Cardiac fibroblast (primary cell): ENCODE data around the gene TRMT44.
"Not testable (repeated sequence)": the region's sequence is repeated elsewhere in the genome, so short reads cannot be mapped to it uniquely, and the experiment has no call there.

Experiments
- DNase-seq, 2 donors: peaks; one replicate each; pipeline versions ENCODE4 v3.0.0 to v3.0.0-alpha.2; 2010; ENCODE audit warnings: low read depth in 2 of 2
- H3K4me3 ChIP-seq, 2 donors: replicated peaks in 1 of 2; 1 replicate in 1 of 2; 2 replicates in 1 of 2; pipeline ENCODE4 v1.5.1; 2011; ENCODE audit warnings: low read depth in 2 of 2, low read length in 2 of 2, mild to moderate bottlenecking in 2 of 2, moderate library complexity in 1 of 2
- TF ChIP-seq, protein P1 (sequence below): IDR thresholded peaks from one replicate; pipeline ENCODE4 v1.5.1; 2011; ENCODE audit warnings: low read depth, mild to moderate bottlenecking, low read length, inconsistent platforms

Gene TRMT44

DNA sequence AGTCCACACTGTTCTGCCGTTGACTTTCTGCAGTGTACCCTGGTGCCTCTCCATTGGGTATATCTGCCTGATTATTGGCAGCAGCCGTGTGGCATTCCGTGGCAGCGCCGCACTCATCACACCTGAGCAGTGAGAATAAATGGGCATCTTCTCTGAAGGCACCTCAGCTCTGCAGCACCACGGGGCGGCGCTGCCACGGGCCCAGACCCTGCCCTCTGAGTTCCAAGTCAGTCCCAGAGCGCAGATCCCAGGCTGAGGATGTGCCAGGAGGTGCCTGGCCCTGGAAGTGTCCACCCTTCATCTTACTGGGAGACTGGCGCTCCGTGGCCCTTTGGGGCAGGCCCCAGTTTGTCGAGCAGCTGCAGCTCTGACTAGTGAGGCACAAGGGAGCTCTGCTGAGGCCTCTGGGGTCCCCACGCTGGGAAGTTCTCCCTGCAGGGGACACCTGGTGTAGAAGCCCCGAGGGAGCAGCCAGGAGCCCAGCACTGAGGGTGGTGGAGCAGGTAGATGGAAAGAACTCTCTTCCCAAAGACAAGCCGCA, 36.6 kb downstream of the TRMT44 start:
- TF ChIP-seq, protein P1, sequence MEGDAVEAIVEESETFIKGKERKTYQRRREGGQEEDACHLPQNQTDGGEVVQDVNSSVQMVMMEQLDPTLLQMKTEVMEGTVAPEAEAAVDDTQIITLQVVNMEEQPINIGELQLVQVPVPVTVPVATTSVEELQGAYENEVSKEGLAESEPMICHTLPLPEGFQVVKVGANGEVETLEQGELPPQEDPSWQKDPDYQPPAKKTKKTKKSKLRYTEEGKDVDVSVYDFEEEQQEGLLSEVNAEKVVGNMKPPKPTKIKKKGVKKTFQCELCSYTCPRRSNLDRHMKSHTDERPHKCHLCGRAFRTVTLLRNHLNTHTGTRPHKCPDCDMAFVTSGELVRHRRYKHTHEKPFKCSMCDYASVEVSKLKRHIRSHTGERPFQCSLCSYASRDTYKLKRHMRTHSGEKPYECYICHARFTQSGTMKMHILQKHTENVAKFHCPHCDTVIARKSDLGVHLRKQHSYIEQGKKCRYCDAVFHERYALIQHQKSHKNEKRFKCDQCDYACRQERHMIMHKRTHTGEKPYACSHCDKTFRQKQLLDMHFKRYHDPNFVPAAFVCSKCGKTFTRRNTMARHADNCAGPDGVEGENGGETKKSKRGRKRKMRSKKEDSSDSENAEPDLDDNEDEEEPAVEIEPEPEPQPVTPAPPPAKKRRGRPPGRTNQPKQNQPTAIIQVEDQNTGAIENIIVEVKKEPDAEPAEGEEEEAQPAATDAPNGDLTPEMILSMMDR: no peak
- DNase-seq: no peak
- no peak overlapping the region for H3K4me3 ChIP-seq

GRCh38 chr4:8477676-8478075, 37.1 kb downstream of the TRMT44 start:
- TF ChIP-seq, protein P1: no peak

DNA sequence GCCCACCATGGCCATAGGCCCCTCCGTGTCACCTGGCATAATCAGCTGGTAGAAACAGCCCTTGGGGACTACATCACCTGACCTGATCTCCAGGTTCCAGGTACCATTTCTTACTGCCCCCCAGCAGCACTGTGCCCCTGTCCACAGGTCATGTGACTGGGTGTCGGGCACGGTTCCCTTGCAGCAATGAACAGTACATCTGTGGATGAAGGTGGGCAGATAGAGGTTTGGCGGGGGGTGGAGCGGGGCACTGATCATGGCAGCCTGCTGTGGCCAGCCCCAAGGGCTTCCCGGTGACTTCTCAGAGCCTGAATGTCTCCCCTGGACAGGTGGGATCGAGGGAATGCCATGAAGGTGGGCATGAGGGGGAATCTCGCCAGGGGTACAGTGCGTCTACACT, 37.8 kb downstream of the TRMT44 start:
- no peak overlapping the region for H3K4me3 ChIP-seq
- no peak for DNase-seq
- TF ChIP-seq, protein P1: no peak

More at GRCh38 chr4:8477676-8478075, 37.1 kb downstream of the TRMT44 start:
- DNase-seq: no peak
- no peak overlapping the region for H3K4me3 ChIP-seq

DNA sequence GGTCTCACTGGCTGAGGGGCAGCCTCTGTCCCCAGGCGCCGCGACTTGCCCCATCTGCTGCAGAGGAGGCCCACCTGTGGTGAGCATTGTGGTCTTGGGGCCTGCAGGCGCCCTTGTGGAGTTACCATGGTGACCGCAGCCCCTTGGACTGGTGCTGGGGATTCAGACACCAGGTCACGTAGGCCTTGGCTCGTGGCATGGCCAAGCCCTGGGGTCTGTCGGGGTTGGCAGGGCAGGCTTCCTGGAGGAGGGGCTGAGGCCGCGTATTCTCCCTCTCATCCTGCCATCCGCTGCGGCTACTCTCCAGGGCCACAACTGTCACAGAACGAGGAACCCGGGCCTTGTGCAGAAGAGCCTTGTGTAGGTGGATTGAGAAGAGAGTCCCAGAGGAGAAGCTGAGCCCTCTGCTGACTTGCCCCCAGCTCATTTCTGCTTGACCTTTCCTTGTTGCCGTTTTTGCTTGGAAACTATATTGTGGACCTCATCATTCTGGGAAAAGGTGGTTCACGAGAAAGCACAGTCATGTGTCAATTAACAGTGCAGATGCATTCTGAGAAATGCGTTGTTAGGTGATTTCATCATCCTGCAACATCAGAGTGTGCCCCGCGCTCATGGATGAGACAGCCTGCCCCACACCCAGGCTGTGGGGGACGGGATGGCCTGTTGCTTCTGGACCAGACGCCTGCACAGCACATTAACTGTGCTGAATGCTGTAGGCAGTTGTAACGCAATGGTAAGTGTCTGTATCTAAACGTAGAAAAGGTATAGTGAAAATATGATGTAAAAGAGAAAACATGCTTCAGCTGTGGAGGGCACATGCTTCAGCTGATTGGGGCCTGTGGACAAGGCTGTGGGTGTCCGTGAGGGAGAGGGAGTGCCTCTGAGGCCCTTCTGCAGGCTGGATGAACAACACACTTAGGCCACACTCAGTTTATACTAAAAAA, 38.5 kb downstream of the TRMT44 start:
- TF ChIP-seq, protein P1: no peak
- H3K4me3 ChIP-seq: no peak overlapping the region
- DNase-seq: peak; percentile 3 to 6

GRCh38 chr4:8480221-8480620, 39.6 kb downstream of the TRMT44 start:
- no peak overlapping the region for H3K4me3 ChIP-seq
- no peak for DNase-seq
- TF ChIP-seq, protein P1: no peak

- not testable (repeated sequence) for H3K4me3 ChIP-seq, DNase-seq
Measured at GRCh38 chr4:8486643-8487042, 46.1 kb downstream of the TRMT44 start.

DNA sequence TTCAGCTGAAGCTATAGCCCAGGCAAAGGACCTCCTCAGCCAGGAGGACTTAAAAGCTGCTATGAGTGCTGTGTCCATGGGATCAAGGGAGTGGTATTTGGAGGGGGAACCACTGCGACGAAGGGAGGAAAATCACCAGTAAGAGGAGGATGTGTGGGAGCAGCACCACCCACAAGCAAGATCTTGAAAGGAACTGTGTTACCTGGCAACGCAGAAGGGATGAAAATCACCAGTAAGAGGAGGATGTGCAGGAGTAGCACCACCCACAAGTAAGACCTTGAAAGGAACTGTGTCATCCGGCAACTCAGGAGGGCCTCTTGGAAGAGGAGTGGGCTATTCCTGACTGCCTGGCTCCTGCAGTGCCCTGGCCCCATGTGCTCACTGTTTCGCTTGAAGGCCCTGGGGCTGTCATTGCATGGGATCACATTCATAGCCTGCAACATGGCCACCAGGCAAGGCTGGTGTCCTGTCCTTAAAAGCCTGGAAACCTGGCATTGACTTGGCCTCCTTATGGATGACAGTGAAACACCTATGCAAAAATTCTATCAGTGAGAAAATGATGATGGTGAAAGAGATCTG, 48.3 kb downstream of the TRMT44 start:
- no peak overlapping the region for H3K4me3 ChIP-seq
- no peak for DNase-seq
- TF ChIP-seq, protein P1: no peak

GRCh38 chr4:8491478-8491877, 50.9 kb downstream of the TRMT44 start:
- DNase-seq, H3K4me3 ChIP-seq: not testable (repeated sequence)
